Heart right ventricle (tissue), 16 donors: ENCODE measurements around the gene ACOX3. TPM values are rescaled to one million over a fixed set of nuclear protein-coding genes. Genes with fewer than 3 reads are reported as not detected.

Experiments
- ATAC-seq, 8 donors: fragments of 200-7000 bp; cut with Tn5 transposase; one replicate each; pipeline ENCODE4 v1.9.1; 2020; ENCODE audit warnings: mild to moderate bottlenecking in 8 of 8, moderate library complexity in 8 of 8, moderate number of reproducible peaks in 1 of 8
- DNase-seq, 2 donors: peaks; one replicate each; pipeline ENCODE4 v3.0.0-alpha.2; 2020
- H3K27ac ChIP-seq, 10 donors: fragments of 200-600 bp; sonication (generic) in 2 of 10; one replicate each; pipeline versions ENCODE4 v1.5.0 to v1.8.0; 2020 to 2022; ENCODE audit warnings: mild to moderate bottlenecking in 3 of 10
- H3K27me3 ChIP-seq, 7 donors: fragments of 200-600 bp; one replicate each; pipeline ENCODE4 v1.8.0; 2021 to 2022; ENCODE audit warnings: mild to moderate bottlenecking in 2 of 7
- H3K36me3 ChIP-seq, 9 donors: fragments of 200-600 bp; sonication (generic) in 1 of 9; one replicate each; pipeline versions ENCODE4 v1.5.0 to v1.8.0; 2020 to 2022; ENCODE audit warnings: mild to moderate bottlenecking in 2 of 9
- H3K4me1 ChIP-seq, 9 donors: fragments of 200-600 bp; sonication (generic) in 1 of 9; one replicate each; pipeline versions ENCODE4 v1.5.0 to v1.8.0; 2020 to 2022; ENCODE audit warnings: mild to moderate bottlenecking in 4 of 9
- H3K4me3 ChIP-seq, 10 donors: fragments of 200-600 bp; sonication (generic) in 2 of 10; one replicate each; pipeline versions ENCODE4 v1.5.0 to v1.8.0; 2020 to 2022; ENCODE audit warnings: mild to moderate bottlenecking in 7 of 10, moderate library complexity in 2 of 10
- H3K9me3 ChIP-seq, 11 donors: fragments of 200-600 bp in 10 of 11; sonication (generic) in 2 of 11; one replicate each; pipeline versions ENCODE4 v1.5.0 to v1.8.0; 2013 to 2022; ENCODE audit warnings: mild to moderate bottlenecking in 2 of 11, control low read depth in 1 of 11, moderate library complexity in 1 of 11
- WGBS, 2 donors: extraction: QIAGEN DNeasy Blood & Tissue Kit; methylation state at CpG; one replicate each; pipeline ENCODE4 v1.1.7; 2013; ENCODE audit warnings: inconsistent platforms in 1 of 2; 5-methylcytosine and 5-hydroxymethylcytosine counted together
- intact Hi-C, 10 donors: fragments of 100-400 bp; cut with DNase I; formaldehyde crosslinking; loops; one replicate each; pipeline versions ENCODE4 v1.11.1 to v1.14.2; 2022
- polyA plus RNA-seq, 2 donors: library from polyadenylated mRNA; stranded (reverse); fragments of 200-250 nt; gene quantifications; one replicate each; pipeline ENCODE4 v1.2.3, GENCODE V29; 2013
- total RNA-seq, 10 donors: library from RNA; stranded (reverse); fragmentation: NEBNext Ultra II Directional in 3 of 10; extraction: Animal tissue kit (Norgen Biotek cat#: 25700) in 3 of 10; gene quantifications; one replicate each; pipeline versions ENCODE4 v1.2.1 to v1.2.4, GENCODE V29; 2021 to 2023
- TF ChIP-seq, protein P1 (sequence below), 9 donors: fragments of 200-600 bp; sonication (generic) in 2 of 9; IDR thresholded peaks; one replicate each; pipeline versions ENCODE4 v1.5.0 to v1.8.0; 2021 to 2022; ENCODE audit warnings: antibody characterized with exemption in 9 of 9, mild to moderate bottlenecking in 5 of 9, moderate library complexity in 1 of 9
- donor health status: Arrhythmogenic right ventricular cardiomyopathy.
- donor health status: ischemic (EF 13 %, LVEDD 7.1; RV severe dilation, severe dysfunction).
- donor health status: healthy with polysubstance abuse.
- donor health status: DM: no; HTN: yes; CAD: no.
- donor health status: DM: no; HTN: no; CAD: no.
- donor health status: ischemic (EF 25% LVEDD 6.9; RV normal size, moderate dysfunction).
- donor health status: ischemic (EF 25% LVEDD 5.7; RV mildly dilated, moderate dysfunction).
- donor health status: healthy.
- donor health status: DM: yes; HTN: yes; CAD: no.
- donor health status: Ischemic cardiomyopathy.
- donor health status: ischemic (EF 35%, LVEDD 5.7; RV mildly dilated, moderate dysfunction).
- donor health status: nonischemic (EF 11% LVEDD 7.7; RV severe dilation, severe dysfunction).
- donor health status: DM: yes; HTN: yes; CAD: no.
- donor health status: PGD.
- donor health status: ischemic (EF 29% LVEDD 5.4; RV normal size, mild dysfunction).
- donor health status: nonischemic (EF 23%, LVEDD 6.1; RV moderate dilation, normal function).

The ACOX3 gene
- total and polyA plus RNA-seq, 12 donors, result 17.9 to 28.9 (median 25.4) TPM

DNA sequence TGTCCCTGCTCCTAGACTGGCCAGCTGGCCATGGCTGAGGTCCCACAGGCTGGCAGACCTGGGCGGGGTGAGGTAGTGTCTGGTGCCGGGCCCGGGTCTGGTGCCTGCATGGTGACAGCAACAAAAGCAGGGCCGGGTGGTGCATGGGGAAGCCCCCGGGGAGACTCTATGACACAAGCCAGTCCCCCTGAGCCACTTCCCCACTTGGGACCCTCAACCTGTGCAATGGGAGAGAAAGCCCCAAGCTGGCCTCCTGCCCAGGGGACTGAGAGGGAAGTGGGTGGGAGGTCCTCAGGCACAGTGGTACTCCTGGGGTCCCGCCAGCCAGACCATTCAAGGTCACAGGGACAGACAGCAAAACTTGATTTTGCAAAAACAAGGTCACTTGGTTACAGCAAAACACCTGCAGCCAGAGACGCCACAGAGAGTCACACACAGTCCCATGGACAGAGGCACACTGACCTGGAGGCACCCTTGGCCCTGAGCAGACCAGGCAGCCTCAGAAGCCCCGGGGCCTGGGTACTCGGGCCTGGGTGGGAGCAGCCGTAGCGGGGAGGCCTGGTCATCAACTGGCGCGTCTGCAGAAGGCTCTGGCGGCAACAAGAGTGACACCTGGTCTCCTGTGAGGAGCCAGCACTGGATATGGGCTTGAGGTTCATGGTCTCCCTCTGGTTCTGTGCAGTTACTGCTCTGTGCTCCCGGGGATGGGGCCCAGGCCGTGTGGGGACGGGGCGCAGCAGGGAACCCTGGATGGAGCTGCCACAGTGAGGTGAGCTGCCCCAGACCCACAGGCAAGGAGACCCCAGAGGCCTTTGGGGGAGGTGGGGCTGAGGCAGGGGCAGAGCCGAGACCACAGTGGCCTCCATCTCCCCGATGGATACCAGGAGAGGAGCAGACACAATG, 110.4 kb downstream of the ACOX3 start:
- Histone ChIP-seq H3K9me3 (peaks cover 0 to 14% (median 6%) of the 10 kb centered on the region in 11 donors), H3K4me3 (no peak overlapping the region), H3K27ac (peak overlapping the region in 9 of 10 donors; percentile 4 to 69 (median 53)), H3K4me1 (peaks cover 3 to 26% (median 16%) of the 10 kb centered on the region in 9 donors), H3K27me3 (no peaks in the 10 kb centered on the region), H3K36me3 (no peaks in the 10 kb centered on the region)
- TF ChIP-seq, protein P1, sequence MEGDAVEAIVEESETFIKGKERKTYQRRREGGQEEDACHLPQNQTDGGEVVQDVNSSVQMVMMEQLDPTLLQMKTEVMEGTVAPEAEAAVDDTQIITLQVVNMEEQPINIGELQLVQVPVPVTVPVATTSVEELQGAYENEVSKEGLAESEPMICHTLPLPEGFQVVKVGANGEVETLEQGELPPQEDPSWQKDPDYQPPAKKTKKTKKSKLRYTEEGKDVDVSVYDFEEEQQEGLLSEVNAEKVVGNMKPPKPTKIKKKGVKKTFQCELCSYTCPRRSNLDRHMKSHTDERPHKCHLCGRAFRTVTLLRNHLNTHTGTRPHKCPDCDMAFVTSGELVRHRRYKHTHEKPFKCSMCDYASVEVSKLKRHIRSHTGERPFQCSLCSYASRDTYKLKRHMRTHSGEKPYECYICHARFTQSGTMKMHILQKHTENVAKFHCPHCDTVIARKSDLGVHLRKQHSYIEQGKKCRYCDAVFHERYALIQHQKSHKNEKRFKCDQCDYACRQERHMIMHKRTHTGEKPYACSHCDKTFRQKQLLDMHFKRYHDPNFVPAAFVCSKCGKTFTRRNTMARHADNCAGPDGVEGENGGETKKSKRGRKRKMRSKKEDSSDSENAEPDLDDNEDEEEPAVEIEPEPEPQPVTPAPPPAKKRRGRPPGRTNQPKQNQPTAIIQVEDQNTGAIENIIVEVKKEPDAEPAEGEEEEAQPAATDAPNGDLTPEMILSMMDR (IDR thresholded peaks at IDR 0.05), result no peak
- WGBS, 2 donors, result 81 to 87% methylated on average over 20 of the region's 20 CpGs
- ATAC-seq, result peak; percentile 18 to 61 (median 33)
- intact Hi-C loops, result loop anchor here in 5 of 10 donors (5.0 to 10.0 kb wide), 3 partner anchors 65 to 75 kb away; no protein-coding TSS in a partner anchor
- DNase-seq, result no peak

DNA sequence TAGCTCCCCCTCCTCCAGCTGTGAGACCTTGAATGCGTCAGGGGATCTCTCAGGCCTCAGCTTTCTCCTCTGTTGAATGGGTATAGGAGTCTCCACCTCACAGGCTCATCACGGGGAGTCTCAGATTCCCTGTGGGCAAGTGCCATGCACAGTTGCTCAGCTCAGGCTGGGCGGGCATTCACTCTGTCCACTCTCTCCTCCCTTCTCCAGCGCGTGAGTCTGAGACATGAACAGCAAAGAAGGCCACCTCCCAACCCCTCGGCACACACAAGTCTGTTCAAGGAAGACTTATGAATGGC, 111.0 kb downstream of the ACOX3 start:
- Histone ChIP-seq H3K4me3 (no peak overlapping the region), H3K9me3 (peaks cover 0 to 14% (median 6%) of the 10 kb centered on the region in 11 donors), H3K36me3 (no peaks in the 10 kb centered on the region), H3K27me3 (no peaks in the 10 kb centered on the region), H3K4me1 (peaks cover 3 to 32% (median 17%) of the 10 kb centered on the region in 9 donors), H3K27ac (no peak overlapping the region)
- intact Hi-C loops, result loop anchor here in 2 of 10 donors (10.0 kb wide), 2 partner anchors 65 to 75 kb away; no protein-coding TSS in a partner anchor
- peak in 1 of 8 donors; percentile 1 for ATAC-seq
- WGBS, 2 donors, result 80 to 83% methylated on average over 6 of the region's 6 CpGs
- no peak for DNase-seq
- TF ChIP-seq, protein P1 (IDR thresholded peaks at IDR 0.05), result no peak

DNA sequence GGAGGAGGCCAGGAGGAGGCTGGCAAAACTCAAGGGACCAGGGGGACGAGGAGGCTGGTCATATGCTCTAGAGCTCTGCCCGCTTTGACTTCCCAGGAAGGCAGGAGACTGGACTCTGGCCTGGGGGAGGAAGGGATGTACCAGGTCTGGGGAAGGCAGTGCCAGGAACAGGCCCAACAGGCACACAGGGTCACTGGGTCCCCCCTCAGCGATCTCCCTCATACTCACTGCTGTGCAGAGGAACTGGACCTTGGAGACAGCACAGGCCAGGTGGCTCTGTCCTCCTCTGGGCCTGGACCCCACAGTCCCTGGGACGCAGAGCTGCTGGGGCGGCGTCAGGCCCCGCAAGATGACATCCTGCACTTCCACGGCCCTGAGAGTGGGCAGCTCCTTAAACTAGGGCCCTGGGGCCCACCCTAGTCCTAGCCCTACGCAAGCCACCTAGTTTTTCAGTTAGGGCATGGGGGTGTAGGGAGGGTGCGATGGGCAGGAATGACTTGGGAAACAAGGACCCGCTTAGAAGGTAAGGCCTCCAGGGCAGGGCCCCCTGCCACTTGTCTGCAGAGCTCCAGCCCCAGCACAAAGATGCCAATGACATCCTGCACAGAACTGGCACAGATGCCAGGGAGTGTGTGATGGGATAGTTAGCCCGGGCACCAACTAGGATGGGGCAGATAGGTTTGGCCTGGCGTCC, 111.5 kb downstream of the ACOX3 start:
- intact Hi-C loops, result loop anchor here in 2 of 10 donors (10.0 kb wide), 2 partner anchors 66 to 76 kb away; no protein-coding TSS in a partner anchor
- ATAC-seq, result no peak

DNA sequence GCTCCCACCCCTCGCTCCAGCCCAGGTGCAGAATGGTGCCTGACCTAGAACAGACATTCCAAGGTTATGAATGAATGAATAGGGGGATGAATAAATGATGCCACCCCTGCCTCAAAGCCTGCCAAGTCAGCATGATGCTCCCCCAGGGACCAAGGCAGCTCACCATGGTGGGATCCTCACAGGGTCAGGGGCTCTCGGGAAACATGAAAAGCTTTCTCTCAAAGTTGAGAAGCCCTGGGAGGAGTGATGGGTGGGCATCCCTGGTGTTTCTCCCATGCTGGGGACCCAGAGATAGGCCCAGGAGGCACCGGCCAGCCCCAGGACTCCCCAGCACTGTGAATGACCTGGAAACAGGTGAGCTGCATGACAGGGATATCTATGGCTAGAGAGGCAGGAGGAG, 112.1 kb downstream of the ACOX3 start:
- ATAC-seq (no peak), DNase-seq (no peak)
- H3K36me3 ChIP-seq, result no peaks in the 10 kb centered on the region
- intact Hi-C loops, result loop anchor here in 2 of 10 donors (10.0 kb wide), 2 partner anchors 66 to 76 kb away; no protein-coding TSS in a partner anchor
- peaks cover 0 to 21% (median 6%) of the 10 kb centered on the region in 11 donors for H3K9me3 ChIP-seq
- 71 to 96% methylated on average over 3 of the region's 3 CpGs for WGBS, 2 donors
- no peaks in the 10 kb centered on the region for H3K27me3 ChIP-seq
- no peak overlapping the region for H3K4me3 ChIP-seq
- H3K4me1 ChIP-seq, result peaks cover 3 to 32% (median 17%) of the 10 kb centered on the region in 9 donors
- no peak overlapping the region for H3K27ac ChIP-seq
- TF ChIP-seq, protein P1 (IDR thresholded peaks at IDR 0.05), result no peak

More for the DNA sequence above, 111.5 kb downstream of the ACOX3 start:
- H3K9me3 ChIP-seq, result peaks cover 0 to 16% (median 6%) of the 10 kb centered on the region in 11 donors
- H3K4me1 ChIP-seq, result peaks cover 3 to 32% (median 17%) of the 10 kb centered on the region in 9 donors
- H3K36me3 ChIP-seq, result no peaks in the 10 kb centered on the region
- WGBS, 2 donors, result 84 to 91% methylated on average over 13 of the region's 13 CpGs
- H3K4me3 ChIP-seq, result no peak overlapping the region
- no peaks in the 10 kb centered on the region for H3K27me3 ChIP-seq
- no peak overlapping the region for H3K27ac ChIP-seq
- DNase-seq, result no peak
- TF ChIP-seq, protein P1 (IDR thresholded peaks at IDR 0.05), result no peak
